8988T (cell line): ENCODE measurements around the gene SIVA1.

Source experiments
- DNase-seq: peaks from one replicate; pipeline ENCODE4 v3.0.0; 2011

Gene SIVA1

DNA sequence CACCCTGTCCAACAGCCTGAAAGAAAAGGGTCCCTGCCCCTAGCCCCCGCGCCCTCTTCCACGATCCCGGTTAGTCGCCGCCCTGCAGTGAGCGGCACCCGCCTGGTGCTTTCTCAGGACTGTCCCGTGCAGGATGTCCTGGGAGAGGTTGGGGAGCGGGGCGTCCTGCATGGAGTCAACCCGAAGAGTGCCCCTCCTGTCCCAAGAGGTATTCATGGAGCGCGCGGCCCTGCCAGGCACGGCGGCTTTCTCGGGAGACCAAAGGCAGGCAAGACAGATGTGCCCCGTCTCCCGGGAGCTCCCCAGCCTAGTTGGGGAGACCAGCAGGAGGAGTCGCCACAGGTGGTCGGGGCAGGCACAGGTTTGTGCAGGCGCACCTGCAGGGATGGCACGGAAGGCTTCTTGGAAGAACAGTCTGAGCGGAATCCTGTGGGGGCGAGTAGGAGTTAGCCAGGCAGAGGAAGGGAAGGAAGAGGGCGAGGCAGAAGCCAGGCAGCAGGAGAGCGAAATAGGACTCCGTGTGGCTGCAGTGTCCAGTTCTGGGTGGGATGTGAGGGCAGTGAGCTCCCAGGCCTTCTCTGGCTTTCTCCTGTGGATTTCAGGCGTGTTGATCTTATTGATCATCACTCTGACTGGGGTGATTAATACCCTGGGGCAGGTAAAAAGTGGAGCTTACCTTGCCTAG is 723 bp downstream of the SIVA1 start:
- DNase-seq = no peak

DNA sequence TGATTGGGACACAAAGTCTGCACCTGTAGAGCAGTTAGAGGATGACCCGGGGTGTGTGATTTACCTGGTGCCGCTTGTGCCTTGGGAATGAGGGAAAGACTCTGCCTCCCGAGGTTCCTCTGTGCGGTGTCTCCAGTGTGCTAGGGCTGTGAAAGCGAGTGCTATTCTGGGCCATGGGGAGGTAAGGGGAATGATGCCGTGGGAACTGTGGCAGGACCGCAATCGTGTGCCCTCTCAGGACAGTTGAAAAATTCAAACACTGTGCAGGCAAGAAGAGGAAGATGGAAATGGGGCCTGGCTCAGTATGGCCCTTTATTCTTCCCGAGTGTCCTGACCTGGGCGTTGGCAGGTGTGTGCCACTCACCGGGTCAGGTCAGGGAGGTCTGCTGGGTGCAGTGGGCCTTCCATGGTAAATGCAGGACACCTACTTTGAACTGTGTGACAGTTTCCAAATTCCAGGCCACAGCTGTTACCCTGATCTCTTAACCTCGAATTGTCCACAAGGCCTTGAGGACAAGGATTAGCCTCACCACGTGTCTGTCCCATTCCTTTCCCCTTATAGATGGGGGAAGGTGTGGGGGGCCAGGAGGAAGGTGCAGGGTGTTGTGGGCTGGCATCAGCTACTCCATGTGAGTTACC is 1.4 kb downstream of the SIVA1 start:
- no peak for DNase-seq

DNA sequence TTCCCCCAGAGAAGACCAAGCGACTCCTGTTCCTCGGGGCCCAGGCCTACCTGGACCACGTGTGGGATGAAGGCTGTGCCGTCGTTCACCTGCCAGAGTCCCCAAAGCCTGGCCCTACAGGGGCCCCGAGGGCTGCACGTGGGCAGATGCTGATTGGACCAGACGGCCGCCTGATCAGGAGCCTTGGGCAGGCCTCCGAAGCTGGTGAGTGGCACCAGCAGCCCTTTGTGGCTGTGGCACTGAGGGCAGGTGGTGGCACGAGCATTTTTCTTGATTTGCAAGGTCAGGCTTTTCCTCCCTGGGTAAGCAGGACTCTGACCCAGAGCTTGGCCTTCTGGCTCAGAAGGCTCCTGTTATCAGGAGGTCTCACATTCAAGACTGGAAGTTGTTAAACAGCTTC is 2.7 kb downstream of the SIVA1 start:
- DNase-seq = no peak

DNA sequence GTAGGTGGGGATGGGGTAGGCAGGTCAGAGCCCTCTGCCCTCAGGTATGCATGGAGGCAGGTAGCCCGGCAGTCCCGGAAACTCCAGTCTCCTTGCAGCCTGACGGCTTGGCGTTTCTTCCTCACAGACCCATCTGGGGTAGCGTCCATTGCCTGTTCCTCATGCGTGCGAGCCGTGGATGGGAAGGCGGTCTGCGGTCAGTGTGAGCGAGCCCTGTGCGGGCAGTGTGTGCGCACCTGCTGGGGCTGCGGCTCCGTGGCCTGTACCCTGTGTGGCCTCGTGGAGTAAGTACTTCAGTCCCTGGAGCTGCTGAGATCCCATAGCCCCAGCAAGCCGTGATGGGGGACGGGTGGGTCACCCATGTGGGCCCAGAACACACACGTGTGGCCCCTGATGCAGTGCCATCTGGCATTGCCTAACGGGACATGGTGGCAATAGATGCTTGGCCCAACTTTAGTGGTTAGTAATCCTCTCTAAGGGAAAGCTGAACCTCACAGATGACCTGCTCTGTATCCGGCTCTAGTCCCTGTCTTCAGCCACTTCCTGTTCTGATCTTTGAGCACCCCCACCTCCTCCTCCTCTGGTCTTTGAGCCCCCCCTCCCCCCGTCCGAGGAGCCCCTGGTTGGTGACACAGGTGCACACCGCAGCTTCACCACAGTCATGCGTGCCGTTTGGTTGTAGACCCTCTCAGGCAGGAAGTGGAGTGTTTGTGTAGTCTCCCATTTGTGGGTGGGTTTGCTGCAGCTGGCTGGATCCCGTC is 3.7 kb downstream of the SIVA1 start:
- no peak for DNase-seq

DNA sequence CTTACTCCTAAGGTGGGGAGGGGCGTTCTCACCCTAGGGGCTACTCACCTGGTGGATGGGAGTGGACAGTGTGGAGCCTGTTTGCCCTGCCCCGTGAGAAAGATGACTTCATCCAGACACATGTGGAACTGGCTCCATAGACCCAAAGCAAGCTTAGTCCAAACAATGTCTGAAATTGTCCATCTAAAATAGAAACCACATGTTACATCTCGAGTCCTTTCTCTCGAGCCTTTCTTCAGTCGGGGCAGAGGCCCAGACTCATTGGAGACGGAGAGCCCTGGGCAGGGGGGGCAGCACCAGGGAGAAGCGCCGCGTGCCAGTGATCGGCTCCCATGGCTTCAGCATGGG is 4.3 kb downstream of the SIVA1 start:
- no peak for DNase-seq

DNA sequence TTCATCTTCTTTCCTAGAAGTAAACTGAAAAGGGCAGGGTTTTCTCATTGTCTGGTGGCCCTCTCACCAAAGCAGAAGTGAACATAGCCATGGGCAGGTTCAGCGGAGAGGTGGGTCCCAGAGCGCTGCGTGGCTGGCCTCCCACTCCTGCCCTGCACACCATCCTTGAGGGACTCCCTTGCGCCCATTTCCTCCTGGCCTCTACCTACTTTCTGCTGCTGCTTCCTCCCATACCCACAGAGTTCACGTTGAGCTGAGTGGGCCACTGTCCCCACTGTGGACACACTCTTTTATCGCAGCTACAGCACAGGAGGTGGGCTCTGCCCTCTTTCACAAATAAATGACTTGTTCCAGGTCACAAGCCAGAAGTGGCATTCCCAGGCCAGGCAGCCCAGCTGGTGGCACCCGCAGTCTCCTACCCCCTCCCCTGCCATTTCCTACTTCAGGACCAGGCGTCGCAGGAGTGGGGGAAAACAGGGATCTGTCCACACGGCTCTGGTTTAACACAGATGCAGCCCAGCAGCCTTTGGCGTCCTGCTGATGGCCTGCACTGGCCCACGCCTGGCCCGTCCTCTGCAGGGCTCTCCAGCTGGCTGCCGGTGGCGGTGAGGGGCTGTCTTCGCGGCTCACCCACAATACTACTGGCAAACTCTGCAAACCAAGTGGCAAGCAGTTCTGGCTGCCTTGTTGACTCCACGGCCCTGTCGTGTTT is 4.9 kb downstream of the SIVA1 start:
- no peak for DNase-seq

DNA sequence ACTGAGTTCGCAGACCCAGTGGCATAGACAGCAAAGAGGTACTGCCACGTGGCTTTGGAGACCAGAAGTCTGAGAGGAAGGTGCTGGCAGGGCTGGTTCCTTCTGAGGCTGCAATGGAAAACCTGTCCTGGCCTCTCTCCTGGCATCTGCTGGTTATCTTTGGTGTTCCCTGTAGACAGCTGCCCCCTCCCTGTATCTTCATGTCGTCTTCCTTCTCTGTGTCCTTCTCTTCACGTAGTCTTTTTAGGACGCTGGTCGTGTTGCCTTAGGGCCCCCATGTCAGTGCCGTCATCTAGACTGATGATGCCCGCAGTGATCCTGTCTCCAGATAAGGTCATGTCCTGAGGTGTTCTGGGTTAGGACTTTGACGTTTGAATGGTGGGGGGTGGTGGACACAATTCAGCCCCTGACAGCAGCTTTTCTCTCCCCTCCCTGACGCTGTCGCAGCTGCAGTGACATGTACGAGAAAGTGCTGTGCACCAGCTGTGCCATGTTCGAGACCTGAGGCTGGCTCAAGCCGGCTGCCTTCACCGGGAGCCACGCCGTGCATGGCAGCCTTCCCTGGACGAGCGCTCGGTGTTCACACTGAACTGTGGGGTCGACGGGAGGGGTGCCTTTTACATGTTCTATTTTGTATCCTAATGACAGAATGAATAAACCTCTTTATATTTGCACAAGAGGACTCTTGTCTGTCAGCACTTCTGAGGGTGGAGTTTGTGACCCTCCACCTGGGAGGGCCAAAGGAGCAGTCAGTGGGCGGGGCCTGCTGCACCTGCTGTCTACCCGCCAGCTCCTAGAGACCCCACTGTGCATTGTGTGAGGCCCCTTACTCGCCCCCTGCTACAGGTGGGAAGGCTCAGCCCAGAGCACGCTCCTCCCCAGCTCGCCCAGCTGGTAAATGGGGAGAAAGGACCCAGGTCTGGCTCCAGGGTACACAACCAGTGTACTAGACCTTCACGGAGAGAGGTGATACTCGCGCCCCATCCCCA is 6.3 kb downstream of the SIVA1 start:
- DNase-seq = no peak

DNA sequence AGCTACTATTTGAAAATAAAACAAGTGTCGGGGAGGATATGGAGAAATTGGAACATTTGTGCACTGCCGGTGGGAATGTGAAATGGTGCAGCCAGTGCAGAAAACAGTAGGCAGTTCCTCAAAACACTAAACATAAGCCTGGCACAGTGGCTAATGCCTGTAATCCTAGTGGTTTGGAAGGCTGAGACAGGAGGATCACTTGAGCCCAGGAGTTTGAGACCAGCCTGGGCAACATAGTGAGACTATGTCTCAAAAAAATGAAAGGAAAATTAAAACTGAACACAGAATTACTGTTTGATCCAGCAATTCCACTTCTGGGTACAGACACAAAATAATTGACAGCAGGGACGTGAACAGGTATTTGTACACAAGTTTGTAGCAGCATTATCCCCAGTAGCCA is 12.6 kb downstream of the SIVA1 start:
- no peak for DNase-seq

DNA sequence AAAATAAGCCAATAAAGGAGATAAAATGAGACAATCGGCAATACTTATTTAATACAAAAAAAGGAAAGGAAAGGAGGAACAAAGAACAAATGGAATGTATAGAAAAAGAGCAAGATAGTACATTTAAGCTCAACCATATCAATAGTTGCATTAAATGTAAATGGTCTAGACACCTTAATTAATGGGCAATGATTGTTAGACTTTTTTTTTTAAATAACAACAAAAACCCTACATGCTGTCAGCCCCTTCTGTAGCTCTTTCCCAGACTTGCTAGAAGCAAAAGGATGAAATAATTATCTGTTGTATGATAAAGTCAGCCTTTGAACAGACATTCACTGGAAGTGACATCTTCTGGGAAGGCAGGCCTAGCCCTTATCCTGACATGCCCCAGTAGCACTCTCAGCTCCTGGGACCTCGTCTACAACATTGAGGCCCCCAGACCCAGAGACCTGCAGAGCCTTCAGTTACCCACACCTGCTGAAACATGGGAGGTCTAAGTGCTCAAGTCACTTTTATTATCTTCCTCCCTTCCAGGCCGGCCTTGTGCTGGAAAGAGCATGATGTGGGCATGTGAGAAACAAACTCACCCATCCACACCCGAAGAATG is 13.4 kb downstream of the SIVA1 start:
- DNase-seq = no peak

DNA sequence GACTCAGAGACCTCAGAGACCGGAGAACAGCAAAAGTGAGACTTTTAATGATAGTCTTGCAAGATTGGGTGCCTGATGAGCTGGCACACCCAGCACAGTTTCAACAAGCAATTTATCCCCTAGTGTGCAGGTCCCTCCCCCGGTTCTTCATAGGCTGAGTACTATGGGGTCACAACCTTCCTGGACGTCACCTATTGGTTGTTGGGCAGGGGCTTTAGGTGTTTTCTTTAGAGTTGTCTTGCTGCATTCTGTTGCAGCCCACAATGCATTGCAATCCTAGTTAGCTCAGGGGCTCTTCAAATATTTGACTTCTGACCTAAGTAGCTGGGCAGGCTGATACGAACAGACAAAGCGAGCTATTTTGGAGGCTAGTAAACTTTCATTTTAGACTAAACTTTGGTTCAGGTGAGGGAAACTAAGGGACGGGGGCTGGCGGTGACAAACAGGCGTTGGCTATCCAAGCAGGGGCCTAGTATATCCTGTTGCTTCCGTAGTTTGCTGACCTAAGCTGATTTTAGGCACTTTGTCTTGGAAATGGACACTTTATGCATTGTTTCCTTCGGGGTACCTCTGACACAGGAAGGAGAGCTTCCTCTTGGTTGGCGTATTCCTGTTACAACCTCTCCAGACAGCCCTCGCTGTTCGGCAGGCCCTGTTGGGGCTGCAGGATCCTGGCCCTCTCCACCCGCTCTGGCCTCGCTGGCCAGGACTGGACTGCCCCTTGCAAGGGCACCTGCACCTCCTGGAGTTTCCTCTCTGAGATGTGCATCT is 14.1 kb downstream of the SIVA1 start:
- DNase-seq = no peak

DNA sequence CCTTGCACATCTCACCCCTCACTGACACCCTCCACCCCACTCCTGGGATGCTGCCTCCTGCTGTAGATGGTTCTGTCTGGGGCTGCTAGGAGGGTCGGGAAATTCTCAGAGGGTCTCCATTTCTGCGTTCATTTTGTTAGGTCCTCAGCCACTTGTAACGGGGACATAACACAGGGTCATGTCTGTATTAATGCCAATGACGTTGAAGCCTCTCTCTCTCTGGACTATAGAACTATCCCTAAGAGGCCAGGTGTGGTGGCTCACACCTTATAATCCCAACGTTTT is 14.6 kb downstream of the SIVA1 start:
- DNase-seq = no peak

DNA sequence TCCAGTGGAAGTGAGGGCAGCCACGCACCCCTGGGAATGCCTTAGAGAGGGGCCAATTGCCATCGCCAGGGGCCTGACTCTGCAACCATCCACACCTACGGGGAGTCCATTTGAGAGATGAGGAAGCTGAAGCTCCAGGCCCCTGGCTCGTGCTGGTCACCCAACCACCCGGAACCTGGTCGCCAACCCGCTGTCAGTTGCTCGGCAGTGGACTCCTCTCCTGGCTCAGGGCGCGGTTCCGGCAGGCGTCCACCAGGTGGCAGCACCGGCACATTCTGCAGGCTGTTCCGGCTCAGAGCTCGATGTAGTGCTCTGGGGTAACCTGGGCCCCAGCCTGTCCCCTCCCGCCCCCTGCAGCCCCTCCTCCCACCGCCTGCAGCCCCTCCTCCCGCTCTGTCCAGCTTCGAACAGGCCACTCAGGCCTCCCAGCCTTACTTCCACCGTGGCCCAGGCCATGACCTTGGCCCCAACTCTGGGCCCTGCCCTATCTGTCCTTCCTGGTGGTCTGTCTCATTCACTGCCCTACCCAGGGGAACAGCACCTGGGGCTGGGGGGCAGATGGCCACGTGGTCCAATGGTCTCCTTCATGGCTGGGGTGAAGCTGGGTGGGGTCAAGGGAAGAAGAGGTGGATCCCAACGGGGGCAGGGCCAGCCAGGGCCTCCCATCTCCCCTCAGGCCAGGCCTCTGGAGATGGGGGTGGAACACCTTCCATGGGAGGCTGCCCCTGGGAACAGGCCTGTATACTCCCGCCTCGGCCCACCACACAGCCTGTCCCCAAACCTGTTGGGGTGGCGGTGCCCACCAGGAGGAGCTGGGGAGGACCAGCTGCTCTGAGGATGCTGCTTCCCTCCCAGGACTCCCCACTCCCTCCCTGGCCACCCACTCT is 15.7 kb downstream of the SIVA1 start:
- DNase-seq = peak; percentile 72

DNA sequence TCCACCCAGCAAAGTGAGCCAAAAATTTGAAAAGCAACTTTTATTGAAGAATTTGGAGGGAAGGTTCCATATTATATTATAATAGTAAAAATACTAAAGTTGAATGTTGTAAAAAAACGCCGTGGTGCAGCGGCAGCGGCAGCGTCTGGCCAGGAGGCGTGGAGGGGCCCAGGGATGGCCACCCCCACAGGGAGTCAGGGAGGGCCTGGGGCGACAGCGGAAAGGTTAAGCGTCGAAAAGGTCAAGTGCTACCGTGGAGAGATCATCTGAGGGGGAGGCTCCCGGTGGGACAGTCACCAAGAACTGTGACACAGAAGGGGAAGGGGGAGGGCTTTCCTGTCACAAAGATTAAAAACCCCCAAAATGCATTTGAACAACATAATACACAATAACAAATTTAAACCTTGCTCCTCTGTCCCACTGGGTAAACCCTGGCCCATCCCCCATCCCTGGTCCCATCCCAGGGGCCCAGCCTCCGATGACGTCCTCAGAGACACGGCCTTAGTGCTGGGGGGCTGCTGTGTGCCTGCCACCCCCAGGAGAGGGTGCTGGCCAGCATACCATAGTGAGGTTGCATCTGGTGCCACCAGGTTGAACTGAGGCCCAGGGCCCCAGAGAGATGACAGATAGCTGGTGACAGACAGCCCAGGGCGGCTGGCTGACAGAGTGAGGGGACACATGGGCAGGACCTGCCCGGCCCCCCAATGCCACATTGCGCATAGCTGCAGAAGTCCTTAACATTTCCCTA is 16.6 kb downstream of the SIVA1 start:
- no peak for DNase-seq

DNA sequence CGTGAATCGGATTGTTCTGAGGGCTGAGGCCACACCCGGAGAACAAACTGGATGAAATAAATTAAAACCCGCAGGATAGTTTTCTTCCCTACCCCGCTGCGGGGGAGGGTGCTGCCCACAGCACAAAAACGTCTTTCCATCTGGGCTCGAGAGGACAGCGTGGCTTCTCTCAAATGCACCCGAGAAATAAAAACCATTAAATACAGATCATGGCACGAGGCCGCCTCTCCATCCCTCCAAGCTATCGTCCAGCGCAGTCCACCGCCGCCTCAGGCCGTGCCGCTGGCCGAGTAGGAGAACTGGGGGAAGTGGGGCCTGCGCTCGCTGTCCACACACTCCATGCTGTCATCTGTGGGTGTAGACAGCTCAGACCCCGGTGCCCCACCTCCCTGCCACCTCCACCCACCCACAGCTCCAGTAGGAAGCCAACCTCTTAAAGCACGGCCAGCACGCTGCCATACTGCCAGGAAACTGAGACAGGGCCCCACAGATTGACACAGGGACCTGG is 17.2 kb downstream of the SIVA1 start:
- no peak for DNase-seq

DNA sequence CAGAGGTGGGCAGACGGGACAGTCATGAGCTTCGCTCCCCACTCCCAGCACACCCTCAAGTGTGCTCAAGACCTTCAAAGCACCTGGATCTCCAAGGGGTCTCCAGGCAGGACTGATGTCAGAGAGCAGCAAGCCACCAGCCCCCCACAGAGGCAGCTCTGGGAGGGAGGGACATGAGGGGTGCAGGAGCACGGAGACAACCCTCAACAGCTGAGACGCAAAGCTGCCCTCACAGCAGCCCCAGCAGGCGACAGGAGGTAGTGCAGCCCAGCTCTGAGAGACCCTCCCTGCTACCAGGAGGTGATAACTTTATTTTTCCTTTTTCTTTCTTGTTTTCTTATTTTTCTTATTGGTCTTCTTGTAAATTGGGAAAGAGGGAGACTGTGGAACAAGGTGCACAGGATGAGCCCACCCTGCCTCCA is 17.9 kb downstream of the SIVA1 start:
- no peak for DNase-seq

DNA sequence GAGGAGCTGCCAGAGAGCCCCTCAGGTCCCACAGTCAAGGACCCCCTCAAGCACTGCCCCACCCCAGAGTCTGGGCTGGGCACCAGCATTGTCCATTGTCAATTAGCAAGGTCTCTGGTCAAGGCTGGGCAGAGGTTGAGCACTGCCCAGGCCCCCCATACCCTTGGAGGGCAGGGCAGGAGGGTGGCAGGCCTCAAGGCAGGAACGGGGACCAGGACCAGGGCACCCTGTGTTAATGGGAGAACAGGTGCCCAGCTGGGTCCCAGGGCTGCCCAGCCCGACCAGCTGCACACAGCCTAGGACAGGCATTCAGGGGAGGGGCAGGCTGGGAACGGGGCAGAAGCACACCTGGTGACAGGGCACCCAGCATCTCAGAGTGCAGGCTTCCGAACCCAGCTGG is 18.4 kb downstream of the SIVA1 start:
- no peak for DNase-seq

DNA sequence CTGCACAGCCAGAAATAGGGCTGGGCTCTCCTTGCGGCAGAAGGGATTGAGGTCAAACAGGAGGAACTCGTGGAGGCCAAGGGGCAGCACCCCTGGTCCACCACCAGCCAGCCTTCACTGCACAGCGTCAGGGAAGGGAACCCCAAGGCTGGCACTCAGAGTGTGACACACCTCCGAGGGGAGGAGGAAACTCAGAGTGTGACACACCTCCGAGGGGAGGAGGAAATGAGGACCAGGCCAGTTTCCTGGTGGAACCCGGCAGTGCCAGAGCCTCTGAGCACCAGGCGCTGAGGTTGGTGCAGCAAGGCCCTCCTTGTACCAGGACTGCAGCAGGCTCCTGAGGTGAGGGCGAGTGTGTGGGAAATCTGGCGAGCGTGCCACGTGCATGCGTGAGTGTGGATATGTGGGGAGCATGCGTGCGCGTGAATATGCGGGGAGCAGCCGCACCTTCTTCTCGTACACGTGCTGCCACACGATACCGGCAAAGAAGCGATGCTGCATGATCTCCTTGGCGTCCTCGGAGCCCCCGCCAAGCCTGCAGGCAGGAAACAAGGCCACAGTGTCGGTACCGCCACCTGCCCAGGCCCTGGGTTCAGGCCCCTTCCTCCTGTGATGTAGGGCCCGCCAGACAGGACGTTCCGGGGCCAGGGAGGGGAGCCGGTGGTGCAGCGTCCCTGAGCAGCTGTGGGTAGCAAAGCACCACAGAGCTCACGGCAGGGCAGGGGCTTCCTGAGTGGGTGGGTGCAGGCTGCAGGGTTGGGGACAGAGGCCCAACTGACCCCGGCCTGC is 19.2 kb downstream of the SIVA1 start:
- no peak for DNase-seq

DNA sequence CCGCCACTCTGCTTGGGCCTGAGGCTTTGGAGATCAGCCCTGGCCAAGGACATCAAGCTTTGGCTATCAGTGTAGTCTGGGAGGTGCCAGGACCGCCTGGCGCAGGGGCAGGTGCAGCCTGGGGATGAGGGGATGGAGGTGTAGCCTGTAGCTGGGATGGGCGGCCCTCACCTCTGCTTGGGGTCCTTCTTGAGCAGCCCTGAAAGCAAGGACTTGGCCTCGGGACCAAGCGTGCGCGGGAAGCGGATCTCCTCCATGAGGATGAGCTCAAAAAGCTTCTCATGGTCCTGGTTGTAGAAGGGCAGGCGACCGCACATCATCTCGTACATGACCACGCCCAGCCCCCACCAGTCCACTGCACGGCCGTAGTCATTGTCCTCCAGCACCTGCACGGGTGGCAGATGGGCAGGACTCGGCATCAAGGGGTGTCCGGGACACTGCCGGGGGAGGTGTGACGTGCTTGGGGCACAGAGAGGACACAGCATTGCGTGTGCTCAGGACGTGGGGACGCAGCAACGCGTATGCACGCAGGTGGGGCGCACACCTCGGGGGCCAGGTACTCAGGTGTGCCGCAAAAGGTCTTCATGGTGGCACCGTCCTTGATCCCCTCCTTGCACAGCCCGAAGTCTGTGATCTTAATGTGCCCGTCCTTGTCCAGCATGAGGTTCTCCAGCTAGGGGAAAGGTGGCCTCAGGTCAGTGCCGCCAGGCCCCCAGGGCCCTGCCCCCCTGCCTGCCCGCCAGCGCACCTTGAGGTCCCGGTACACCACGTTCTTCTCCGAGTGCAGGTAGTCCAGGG is 20.0 kb downstream of the SIVA1 start:
- no peak for DNase-seq
